Astrocyte (in vitro differentiated cells and primary cell): ENCODE data around the gene AIFM1.

Experiments used
- CTCF ChIP-seq: IDR thresholded peaks from 2 replicates; pipeline ENCODE4 v1.5.1; 2011; ENCODE audit warnings: low read depth, mild to moderate bottlenecking, inconsistent platforms, low read length, moderate library complexity; ENCODE audit not compliant: insufficient read depth
- EZH2 ChIP-seq: IDR thresholded peaks from 2 replicates; pipeline ENCODE4 v1.6.1; 2012; ENCODE audit warnings: mild to moderate bottlenecking, low read length, inconsistent platforms; ENCODE audit not compliant: insufficient read depth

GRCh38 chrX:130083107-130083490 is 82.5 kb downstream of the AIFM1 start:
- TF ChIP-seq CTCF (no peak), EZH2 (no peak)
